NCI-H2196 (cell line): ENCODE data around the gene CATSPERE.
"Not testable (repeated sequence)": the region's sequence is repeated elsewhere in the genome, so short reads cannot be mapped to it uniquely, and the experiment has no call there.

Source experiments
- DNase-seq: peaks from one replicate; lab custom pipeline; 2025; ENCODE audit not compliant: unreplicated experiment; lab: John Stamatoyannopoulos, UW

The CATSPERE gene

DNA sequence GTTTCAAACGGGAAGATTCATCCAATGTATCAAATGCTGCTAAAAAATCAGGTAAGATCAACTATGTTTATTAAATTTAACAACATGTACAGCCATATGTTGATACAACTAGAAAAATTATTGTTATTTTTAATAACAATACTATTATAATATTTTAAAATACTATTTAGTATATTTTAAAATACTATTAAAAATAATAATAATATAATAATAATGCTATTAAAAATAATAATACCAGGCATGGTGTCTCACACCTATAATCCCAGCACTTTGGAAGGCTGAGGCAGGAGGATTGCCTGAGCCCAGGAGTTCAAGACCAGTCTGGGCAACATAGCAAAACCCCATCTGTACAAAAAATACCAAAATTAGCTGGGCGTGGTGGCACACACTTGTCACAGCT lies 54.6 kb downstream of the CATSPERE start:
- DNase-seq = no peak

DNA sequence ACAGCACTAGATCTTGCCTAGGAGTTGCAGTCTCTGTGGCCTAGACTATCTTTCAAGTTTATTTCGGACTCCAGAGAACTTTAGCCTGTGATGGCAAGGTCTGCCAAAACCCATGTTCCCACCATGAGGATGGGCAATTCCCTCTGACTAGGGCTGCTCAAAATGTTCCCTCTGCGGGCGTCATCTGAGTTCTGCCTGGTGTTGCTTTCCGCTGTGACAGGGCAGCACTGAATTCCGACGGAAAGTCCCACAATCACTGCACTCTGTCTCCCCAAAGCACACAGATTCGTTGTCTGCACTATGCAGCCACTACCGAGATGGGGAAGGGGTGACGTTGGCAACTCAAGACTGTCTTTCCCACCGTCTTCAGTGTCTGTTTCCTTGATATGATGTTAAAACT lies 75.2 kb downstream of the CATSPERE start:
- DNase-seq = no peak

GRCh38 chr1:244545511-244545910 lies 84.4 kb downstream of the CATSPERE start:
- no peak for DNase-seq

- DNase-seq = no peak
Measured at GRCh38 chr1:244548558-244549115, 87.6 kb downstream of the CATSPERE start.

DNA sequence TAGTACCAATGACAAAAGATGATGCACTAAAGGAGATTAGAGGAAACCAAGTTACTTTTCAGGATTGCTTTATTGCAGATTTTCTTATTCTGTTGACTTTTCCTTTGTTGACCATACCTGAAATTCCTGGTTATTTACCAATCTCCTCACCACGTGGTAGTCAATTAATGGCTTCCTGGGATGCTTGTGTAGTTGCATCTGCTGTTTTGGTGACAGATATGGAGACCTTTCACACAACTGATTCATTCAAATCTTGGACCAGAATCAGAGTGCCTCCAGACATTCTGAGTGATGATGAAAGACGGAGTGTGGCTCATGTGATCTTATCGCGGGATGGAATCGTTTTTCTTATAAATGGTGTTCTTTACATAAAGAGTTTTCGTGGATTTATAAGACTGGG lies 91.3 kb downstream of the CATSPERE start:
- no peak for DNase-seq

DNA sequence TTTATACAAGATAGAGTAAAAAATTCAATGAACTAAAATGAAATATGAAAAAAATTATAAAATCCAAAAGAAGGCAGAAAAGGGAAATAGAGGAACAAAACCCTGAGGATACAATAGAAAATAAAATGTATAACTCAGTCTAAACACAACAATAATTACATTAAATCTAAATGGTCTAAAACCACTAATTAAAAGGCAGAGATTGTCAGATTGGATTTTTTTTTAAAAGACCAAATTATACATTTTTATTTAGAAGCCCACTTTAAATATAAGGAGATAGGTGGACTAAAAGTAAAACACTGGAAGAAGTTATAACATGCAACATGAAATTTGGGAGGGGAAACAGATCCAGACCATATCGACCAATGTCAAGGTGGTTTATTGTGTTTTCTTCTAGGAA lies 95.2 kb downstream of the CATSPERE start:
- no peak for DNase-seq

GRCh38 chr1:244557565-244557964 lies 96.5 kb downstream of the CATSPERE start:
- no peak for DNase-seq

DNA sequence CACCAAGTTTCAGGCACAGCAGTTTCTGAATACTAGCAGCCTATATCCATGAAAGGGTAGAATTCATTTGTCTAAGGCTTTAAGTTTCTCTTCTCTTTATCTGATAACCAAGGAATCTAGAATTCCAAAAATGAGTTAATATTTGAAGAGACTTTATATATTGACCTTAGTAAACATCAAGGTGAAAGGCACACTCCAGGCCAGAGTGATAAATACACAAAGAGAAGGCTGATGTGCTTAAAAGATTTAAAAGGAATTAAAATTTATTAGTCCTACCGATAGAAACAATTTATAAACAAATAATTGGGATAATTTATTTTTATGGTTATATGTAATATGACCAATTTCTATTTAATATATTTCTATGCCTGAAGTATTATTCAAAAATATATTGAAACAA lies 98.5 kb downstream of the CATSPERE start:
- no peak for DNase-seq

GRCh38 chr1:244562877-244563276 lies 101.8 kb downstream of the CATSPERE start:
- DNase-seq = not testable (repeated sequence)

GRCh38 chr1:244573768-244574167 lies 112.7 kb downstream of the CATSPERE start:
- no peak for DNase-seq

GRCh38 chr1:244576259-244576892 lies 115.3 kb downstream of the CATSPERE start:
- no peak for DNase-seq

GRCh38 chr1:244578205-244578604 lies 117.1 kb downstream of the CATSPERE start:
- DNase-seq = not testable (repeated sequence)

DNA sequence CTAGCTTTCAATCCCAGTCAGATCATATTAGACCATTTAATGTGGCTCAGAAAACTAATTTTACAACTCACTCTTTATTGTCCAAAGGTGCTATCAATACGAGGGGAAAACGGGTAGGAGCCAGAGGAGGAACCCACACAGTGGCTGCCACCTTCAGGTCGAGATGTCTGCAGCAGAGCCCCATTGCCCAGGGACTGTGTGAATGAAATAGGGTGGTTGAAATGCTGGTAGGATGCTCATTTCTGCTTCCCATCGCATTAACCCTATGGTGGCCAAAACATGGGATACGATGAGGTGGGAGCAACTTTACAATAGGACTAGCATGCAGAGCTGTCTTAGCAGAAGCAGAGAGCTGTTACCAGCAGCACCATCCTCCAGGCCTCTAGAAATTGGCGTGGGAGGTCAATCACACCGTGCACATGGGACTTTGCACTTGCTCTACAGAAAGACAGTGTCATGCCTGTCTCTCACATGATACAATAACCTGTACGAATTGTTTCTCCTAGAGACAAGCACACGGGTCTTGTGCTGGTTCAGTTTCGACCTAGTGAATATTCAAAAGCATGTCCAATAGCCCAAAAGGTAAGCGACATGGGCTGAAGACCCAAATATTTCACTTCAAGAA lies 122.4 kb downstream of the CATSPERE start:
- DNase-seq = no peak

GRCh38 chr1:244585867-244586266 lies 124.8 kb downstream of the CATSPERE start:
- DNase-seq = no peak

DNA sequence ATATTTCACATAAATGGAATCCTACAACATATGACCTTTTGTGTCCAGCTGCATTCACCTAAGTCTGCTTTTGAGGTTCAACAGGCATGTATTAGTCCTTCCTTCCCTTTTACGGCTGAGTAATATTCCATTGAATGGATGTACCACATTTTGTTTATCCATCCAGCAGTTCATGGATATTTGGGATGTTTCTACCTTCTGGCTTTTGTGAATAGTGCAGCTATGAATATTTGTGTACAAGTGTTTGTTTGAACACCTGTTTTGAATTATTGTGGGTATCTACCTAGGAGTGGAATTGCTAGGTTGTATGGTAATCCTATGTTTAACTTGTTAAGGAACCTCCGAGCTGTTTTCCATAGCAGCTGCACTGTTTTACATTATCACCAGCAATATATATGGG lies 129.6 kb downstream of the CATSPERE start:
- DNase-seq = no peak

GRCh38 chr1:244598611-244599010 lies 137.5 kb downstream of the CATSPERE start:
- DNase-seq = no peak

DNA sequence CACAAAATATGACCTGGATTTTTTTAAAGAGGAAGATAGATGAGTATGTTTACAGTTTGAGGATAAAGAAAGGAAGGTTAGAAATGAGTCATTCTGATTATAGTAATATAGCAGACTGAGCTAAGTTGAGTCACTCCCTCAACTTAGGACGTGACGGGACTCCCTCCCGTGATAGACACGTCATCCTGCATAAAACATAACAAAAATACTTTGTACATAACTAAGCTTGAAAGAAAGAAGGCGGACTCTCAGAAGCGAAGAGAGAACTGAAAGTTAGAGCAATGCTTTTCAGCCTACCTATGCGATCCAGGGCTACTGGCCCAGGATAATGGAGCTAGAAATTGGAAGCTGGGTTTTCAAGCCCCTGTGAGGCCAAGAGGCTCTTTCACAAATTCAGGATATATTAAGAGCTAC lies 138.9 kb downstream of the CATSPERE start:
- no peak for DNase-seq

DNA sequence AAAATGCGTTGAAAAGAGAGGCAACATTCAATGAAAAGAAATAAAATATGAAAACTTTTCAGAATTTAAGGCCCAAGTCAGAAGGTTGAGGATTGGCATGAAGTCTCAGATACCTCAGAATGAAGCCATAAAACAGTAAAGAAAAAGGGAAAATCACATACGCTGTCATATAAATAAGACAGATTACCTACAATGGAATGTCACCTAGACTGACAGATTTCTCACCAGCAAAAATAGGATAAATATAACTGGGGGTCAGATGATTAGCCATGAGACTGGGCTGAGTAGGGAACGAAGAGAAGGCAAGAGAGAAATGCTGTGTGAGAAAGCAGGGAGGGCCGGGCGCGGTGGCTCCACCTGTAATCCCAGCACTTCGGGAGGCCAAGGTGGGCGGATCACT lies 140.3 kb downstream of the CATSPERE start:
- DNase-seq = no peak

DNA sequence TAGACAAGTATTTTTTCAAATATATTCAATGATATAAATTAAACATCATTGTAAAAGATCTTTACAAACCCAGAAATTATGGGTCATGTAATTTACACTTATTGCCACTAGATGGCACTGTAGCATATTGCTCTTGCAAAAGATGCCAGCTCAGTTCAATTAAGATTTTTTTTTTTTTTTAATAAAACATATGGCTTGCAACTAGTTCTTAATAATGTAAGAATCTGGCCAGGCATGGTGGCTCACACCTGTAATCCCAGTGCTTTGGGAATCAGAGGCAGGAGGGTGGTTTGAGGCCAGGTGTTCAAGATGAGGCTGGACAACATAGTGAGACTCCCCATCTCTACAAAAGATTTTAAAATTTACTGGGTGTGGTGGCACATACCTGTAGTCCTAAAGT lies 142.4 kb downstream of the CATSPERE start:
- DNase-seq = peak; percentile 10

DNA sequence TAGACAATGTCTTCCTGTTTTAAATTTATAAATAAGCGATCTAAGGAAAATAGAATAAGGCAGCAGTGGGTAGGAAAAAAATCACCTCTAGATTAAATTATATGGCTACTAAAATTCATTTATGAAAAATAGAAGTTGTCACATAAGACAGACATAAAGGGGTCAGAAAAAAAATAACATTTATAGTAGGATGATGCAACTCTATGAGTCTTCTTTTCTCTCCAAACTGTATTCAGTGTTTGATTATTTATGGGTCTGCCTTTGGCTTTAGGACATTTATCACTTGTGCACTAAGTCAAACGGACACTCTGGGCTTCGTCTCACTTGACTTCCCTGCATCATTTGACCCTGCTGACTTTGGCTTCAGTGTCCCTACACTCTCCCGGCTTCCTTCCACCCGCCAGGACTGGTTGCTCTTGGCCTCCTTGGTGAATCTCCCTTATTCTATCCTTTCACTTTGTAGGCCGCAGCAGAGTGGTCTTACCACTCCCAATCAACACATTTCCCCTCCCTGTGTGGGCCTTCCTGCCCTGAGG lies 144.8 kb downstream of the CATSPERE start:
- DNase-seq = no peak

DNA sequence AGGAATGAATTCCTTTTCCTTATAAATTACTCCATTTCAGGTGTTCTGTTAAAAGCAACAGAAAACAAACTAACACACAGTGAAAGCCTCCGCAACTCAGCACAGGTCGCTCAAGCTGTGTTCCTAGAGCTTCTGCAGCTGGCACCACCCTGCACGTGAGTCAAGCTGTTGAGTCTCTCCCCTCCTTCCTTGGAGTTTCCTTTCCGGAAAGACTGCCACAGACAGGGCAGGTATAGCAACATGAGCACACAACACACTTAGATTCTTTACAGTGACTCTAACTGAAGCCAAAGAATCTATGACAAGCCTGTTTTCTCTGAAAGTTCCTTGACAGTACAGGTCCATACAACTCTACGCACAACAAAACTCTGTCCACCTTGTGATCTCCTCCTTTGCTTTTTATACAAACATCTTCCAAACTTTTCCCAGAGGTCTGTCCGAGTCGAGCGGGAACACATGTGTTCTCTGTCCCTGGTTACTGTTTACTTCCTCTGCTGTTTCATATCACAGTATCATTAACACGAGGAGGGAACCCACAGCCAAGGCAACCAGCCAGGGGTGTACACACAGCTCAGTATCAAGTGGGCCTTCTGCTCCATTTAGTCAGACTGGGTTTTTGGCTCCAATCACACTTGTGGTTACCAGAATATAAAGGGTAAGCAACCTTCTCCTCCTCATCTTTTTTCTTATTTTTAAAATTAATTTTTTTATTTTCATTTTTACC lies 153.2 kb downstream of the CATSPERE start:
- DNase-seq = no peak

- DNase-seq = no peak
Measured at GRCh38 chr1:244614879-244615278, 153.8 kb downstream of the CATSPERE start.
